HEK293 (cell line): Measurements from ENCODE around the gene OR52W1.
"Not testable (repeated sequence)": the region's sequence is repeated elsewhere in the genome, so short reads cannot be mapped to it uniquely, and the experiment has no call there.

Experiments used
- CTCF ChIA-PET: fragments of 350-600 bp; formaldehyde crosslinking; extraction: SDS; loops from one replicate; lab custom pipeline; 2021; ENCODE audit warnings: antibody characterized with exemption; lab: Yijun Ruan, JAX
- POLR2A ChIA-PET: fragments of 300-600 bp; formaldehyde crosslinking; extraction: SDS; loops from one replicate; lab custom pipeline; 2020; ENCODE audit warnings: antibody characterized with exemption, inconsistent platforms; lab: Yijun Ruan, JAX
- H3K27ac ChIP-seq: fragments of 200-500 bp; sonication (Bioruptor generic); 2 replicates; pipeline ENCODE4 v1.5.1; 2014; ENCODE audit warnings: low read depth, low read length, control low read depth, inconsistent platforms; ENCODE audit errors: extremely low read depth
- H3K36me3 ChIP-seq, 2 experiments: fragments of 200-500 bp in 1 of 2; sonication (Bioruptor generic) in 1 of 2; 1 replicate in 1 of 2; 2 replicates in 1 of 2; pipeline ENCODE4 v1.5.1; 2014 to 2017; ENCODE audit warnings: inconsistent platforms in 2 of 2, low read length in 2 of 2; ENCODE audit not compliant: control insufficient read depth in 2 of 2, insufficient read depth in 1 of 2
- H3K4me1 ChIP-seq: fragments of 200-500 bp; sonication (Bioruptor generic); 2 replicates; pipeline ENCODE4 v1.5.1; 2014; ENCODE audit warnings: mild to moderate bottlenecking, low read length, inconsistent platforms; ENCODE audit not compliant: control insufficient read depth, insufficient read depth
- H3K4me3 ChIP-seq: 2 replicates; pipeline ENCODE4 v1.5.1; 2011; ENCODE audit warnings: low read depth, mild to moderate bottlenecking, control low read depth, low read length, moderate library complexity
- H3K9me3 ChIP-seq: fragments of 200-500 bp; sonication (Bioruptor generic); 2 replicates; pipeline ENCODE4 v1.5.1; 2014; ENCODE audit warnings: low read depth, low read length, inconsistent platforms; ENCODE audit not compliant: control insufficient read depth, insufficient read depth
- GLI4 ChIP-seq: fragments of 450-650 bp; formaldehyde crosslinking; IDR thresholded peaks from 2 replicates; pipeline ENCODE4 v1.5.1; 2016; ENCODE audit warnings: missing biosample characterization, missing genetic modification characterization
- INSM2 ChIP-seq: fragments of 450-650 bp; formaldehyde crosslinking; IDR thresholded peaks from 2 replicates; pipeline ENCODE4 v1.5.1; 2016; ENCODE audit warnings: missing biosample characterization, missing genetic modification characterization
- MZF1 ChIP-seq: fragments of 450-650 bp; formaldehyde crosslinking; IDR thresholded peaks from 2 replicates; pipeline ENCODE4 v1.5.1; 2017; ENCODE audit warnings: missing biosample characterization, missing genetic modification characterization, borderline replicate concordance
- ZBTB44 ChIP-seq: fragments of 450-650 bp; IDR thresholded peaks from 2 replicates; pipeline ENCODE4 v1.5.1; 2018; ENCODE audit warnings: missing biosample characterization, mild to moderate bottlenecking, missing genetic modification characterization
- ZBTB48 ChIP-seq: fragments of 450-650 bp; formaldehyde crosslinking; IDR thresholded peaks from 2 replicates; pipeline ENCODE4 v1.5.1; 2016; ENCODE audit warnings: missing biosample characterization, missing genetic modification characterization
- ZEB2 ChIP-seq: fragments of 450-650 bp; formaldehyde crosslinking; IDR thresholded peaks from 2 replicates; pipeline ENCODE4 v1.5.1; 2016; ENCODE audit warnings: missing biosample characterization, missing genetic modification characterization
- ZNF146 ChIP-seq: fragments of 450-650 bp; formaldehyde crosslinking; IDR thresholded peaks from 2 replicates; pipeline ENCODE4 v1.5.1; 2016; ENCODE audit warnings: missing biosample characterization, missing genetic modification characterization
- ZNF221 ChIP-seq: fragments of 450-650 bp; formaldehyde crosslinking; IDR thresholded peaks from 2 replicates; pipeline ENCODE4 v1.5.1; 2017; ENCODE audit warnings: missing biosample characterization, missing genetic modification characterization, borderline replicate concordance
- ZNF239 ChIP-seq: fragments of 450-650 bp; formaldehyde crosslinking; IDR thresholded peaks from 2 replicates; pipeline ENCODE4 v1.5.1; 2016; ENCODE audit warnings: missing biosample characterization, missing genetic modification characterization
- ZNF324 ChIP-seq: fragments of 450-650 bp; formaldehyde crosslinking; IDR thresholded peaks from 2 replicates; pipeline ENCODE4 v1.5.1; 2016; ENCODE audit warnings: missing biosample characterization, missing genetic modification characterization
- ZNF404 ChIP-seq: fragments of 450-650 bp; formaldehyde crosslinking; IDR thresholded peaks from 2 replicates; pipeline ENCODE4 v1.5.1; 2017; ENCODE audit warnings: missing biosample characterization, missing genetic modification characterization
- ZNF48 ChIP-seq: fragments of 450-650 bp; formaldehyde crosslinking; IDR thresholded peaks from 2 replicates; pipeline ENCODE4 v1.5.1; 2016; ENCODE audit warnings: missing biosample characterization, missing genetic modification characterization
- ZNF513 ChIP-seq: fragments of 450-650 bp; IDR thresholded peaks from 2 replicates; pipeline ENCODE4 v1.5.1; 2018; ENCODE audit warnings: missing biosample characterization, missing genetic modification characterization
- ZNF560 ChIP-seq: fragments of 450-650 bp; formaldehyde crosslinking; IDR thresholded peaks from 2 replicates; pipeline ENCODE4 v1.5.1; 2017; ENCODE audit warnings: missing biosample characterization, missing genetic modification characterization, borderline replicate concordance
- ZNF600 ChIP-seq: fragments of 450-650 bp; formaldehyde crosslinking; IDR thresholded peaks from 2 replicates; pipeline ENCODE4 v1.5.1; 2016; ENCODE audit warnings: missing biosample characterization, missing genetic modification characterization
- ZNF664 ChIP-seq: fragments of 450-650 bp; formaldehyde crosslinking; IDR thresholded peaks from 2 replicates; pipeline ENCODE4 v1.5.1; 2016; ENCODE audit warnings: missing biosample characterization, missing genetic modification characterization
- ZNF677 ChIP-seq: fragments of 450-650 bp; IDR thresholded peaks from 2 replicates; pipeline ENCODE4 v1.5.0; 2018; ENCODE audit warnings: missing biosample characterization, mild to moderate bottlenecking, missing genetic modification characterization, moderate library complexity
- ZNF791 ChIP-seq: fragments of 450-650 bp; formaldehyde crosslinking; IDR thresholded peaks from 2 replicates; pipeline ENCODE4 v1.5.1; 2016; ENCODE audit warnings: missing biosample characterization, missing genetic modification characterization
- TF ChIP-seq, protein P1 (sequence below): fragments of 450-650 bp; formaldehyde crosslinking; IDR thresholded peaks from 2 replicates; pipeline ENCODE4 v1.5.1; 2016; ENCODE audit warnings: missing biosample characterization, missing genetic modification characterization

OR52W1 gene

DNA sequence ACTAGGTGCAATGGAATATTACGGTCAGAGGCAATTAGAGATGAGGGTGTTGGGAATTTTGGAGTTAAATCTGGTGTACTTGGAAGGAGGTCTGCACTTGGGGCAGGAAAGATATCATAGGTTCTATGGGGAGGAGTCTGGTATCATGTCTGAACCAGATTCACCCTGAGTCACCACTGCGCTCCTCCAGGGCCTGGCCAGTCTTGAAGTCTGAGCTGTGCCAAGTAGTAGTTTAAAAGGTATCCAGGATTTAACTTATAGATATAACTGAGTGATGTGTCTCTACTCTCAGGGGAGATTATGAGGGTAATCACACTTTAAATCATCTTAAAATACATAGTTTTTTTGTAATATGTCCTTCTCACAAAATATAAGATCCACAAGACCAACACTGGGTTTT, 46.5 kb downstream of the OR52W1 start (continued):
- TF ChIP-seq ZBTB44 (tag by site-specific recombination), result no peak
- TF ChIP-seq, all 188 proteins: peak for 0

DNA sequence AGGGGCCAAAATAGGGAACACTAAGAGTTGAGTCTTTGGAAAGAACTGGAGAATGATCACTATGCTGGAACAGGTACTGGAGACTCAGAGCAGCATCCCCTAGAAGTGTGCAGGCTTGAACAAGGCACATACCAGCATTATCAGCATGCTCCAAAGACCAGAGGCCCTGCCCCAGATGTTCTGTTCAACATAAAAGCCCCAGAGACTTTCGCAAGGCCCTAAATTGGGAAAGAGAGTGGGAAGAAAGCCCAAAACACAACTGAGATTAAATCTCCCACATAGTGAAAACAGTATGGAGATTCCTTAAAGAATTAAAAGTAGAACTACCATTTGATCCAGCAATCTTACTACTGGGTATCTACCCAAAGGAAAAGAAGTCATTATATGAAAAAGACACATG, 49.2 kb downstream of the OR52W1 start:
- no peak overlapping the region for H3K4me3 ChIP-seq
- no peaks in the 10 kb centered on the region for H3K4me1 ChIP-seq
- no peaks in the 10 kb centered on the region for H3K36me3 ChIP-seq
- ChIA-PET CTCF (interaction anchor here (0.6 to 6.0 kb wide), 2 partner anchors 28 to 68 kb away, joined by 3 to 113 read pairs; partner anchors contain the start of gene CAVIN3), POLR2A (no interaction called here)
- no peak overlapping the region for H3K27ac ChIP-seq
- no peaks in the 10 kb centered on the region for H3K9me3 ChIP-seq
- TF ChIP-seq, protein P1, sequence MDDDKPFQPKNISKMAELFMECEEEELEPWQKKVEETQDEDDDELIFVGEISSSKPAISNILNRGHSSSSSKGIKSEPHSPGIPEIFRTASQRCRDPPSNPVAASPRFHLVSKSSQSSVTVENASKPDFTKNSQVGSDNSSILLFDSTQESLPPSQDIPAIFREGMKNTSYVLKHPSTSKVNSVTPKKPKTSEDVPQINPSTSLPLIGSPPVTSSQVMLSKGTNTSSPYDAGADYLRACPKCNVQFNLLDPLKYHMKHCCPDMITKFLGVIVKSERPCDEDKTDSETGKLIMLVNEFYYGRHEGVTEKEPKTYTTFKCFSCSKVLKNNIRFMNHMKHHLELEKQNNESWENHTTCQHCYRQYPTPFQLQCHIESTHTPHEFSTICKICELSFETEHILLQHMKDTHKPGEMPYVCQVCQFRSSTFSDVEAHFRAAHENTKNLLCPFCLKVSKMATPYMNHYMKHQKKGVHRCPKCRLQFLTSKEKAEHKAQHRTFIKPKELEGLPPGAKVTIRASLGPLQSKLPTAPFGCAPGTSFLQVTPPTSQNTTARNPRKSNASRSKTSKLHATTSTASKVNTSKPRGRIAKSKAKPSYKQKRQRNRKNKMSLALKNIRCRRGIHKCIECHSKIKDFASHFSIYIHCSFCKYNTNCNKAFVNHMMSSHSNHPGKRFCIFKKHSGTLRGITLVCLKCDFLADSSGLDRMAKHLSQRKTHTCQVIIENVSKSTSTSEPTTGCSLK (tag by site-specific recombination), result no peak
- TF ChIP-seq MZF1 (tag by site-specific recombination) (no peak), ZBTB48 (tag by site-specific recombination) (no peak), ZNF664 (tag by site-specific recombination) (no peak), GLI4 (no peak), ZNF513 (tag by site-specific recombination) (no peak), ZNF48 (tag by site-specific recombination) (no peak), INSM2 (no peak), ZNF677 (tag by site-specific recombination) (no peak), ZNF791 (tag by site-specific recombination) (no peak), ZNF404 (tag by site-specific recombination) (no peak), ZEB2 (tag by site-specific recombination) (no peak), ZNF239 (tag by site-specific recombination) (no peak), ZNF221 (tag by site-specific recombination) (no peak), ZNF324 (tag by site-specific recombination) (no peak), ZNF600 (tag by site-specific recombination) (no peak), ZNF560 (tag by site-specific recombination) (no peak)

DNA sequence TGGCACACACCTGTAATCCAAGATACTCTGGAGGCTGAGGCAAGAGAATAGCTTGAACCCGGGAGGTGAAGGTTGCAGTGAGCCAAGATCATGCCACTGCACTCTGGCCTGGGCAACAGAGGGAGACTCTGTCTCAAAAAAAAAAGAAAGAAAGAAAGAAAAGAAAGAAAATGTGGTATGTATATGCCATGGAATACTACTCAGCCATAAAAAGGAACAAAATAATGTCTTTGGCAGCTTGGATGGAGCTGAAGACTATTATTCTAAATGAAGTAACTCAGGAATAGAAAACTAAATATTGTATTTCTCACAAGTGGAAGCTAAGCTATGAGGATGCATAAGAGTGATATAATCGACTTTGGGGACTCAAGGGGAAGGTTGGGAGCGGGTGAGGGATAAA, 49.9 kb downstream of the OR52W1 start:
- POLR2A ChIA-PET, result interaction anchor here (2.5 kb wide), 1 partner anchor 14 kb away, joined by 16 read pairs; the partner anchor contains the start of gene FHIP1B
- H3K4me1 ChIP-seq, H3K4me3 ChIP-seq, H3K9me3 ChIP-seq, H3K27ac ChIP-seq, H3K36me3 ChIP-seq: not testable (repeated sequence)
- CTCF ChIA-PET, result interaction anchor here (0.6 to 6.0 kb wide), 5 partner anchors 29 to 114 kb away, joined by 3 to 113 read pairs (median 11); partner anchors contain the start of gene CAVIN3
- TF ChIP-seq ZNF146 (tag by site-specific recombination), result 0 out of 2 replicates have a peak, but pooled peaks have one; percentile 17
